Right ventricle myocardium superior (tissue), 1 donor: Measurements from ENCODE around the gene CCDC149. TPM values are rescaled to one million over a fixed set of nuclear protein-coding genes. Genes with fewer than 3 reads are reported as not detected.
"Not testable (repeated sequence)": the region's sequence is repeated elsewhere in the genome, so short reads cannot be mapped to it uniquely, and the experiment has no call there.

ENCODE experiments used
- ATAC-seq: fragments of 200-7000 bp; cut with Tn5 transposase; one replicate; pipeline ENCODE4 v1.9.1; 2020; ENCODE audit warnings: mild to moderate bottlenecking; ENCODE audit not compliant: poor library complexity
- DNase-seq: peaks from one replicate; pipeline ENCODE4 v3.0.0-alpha.2; 2020
- intact Hi-C: fragments of 100-400 bp; cut with DNase I; formaldehyde crosslinking; loops from one replicate; pipeline ENCODE4 v1.11.2; 2022
- total RNA-seq: library from RNA; stranded (reverse); fragmentation: NEBNext Ultra II Directional; extraction: Animal tissue kit (Norgen Biotek cat#: 25700); gene quantifications from one replicate; pipeline ENCODE4 v1.2.1, GENCODE V29; 2021
- donor health status: DM: no; HTN: yes; CAD: no; lungs with severe emphysema.

CCDC149 gene
- total RNA-seq, 1 donor from 2014 or later, result 10.8 TPM

GRCh38 chr4:24921491-24921890 is 8.6 kb upstream of the CCDC149 start:
- intact Hi-C loops, result no loop called here
- ATAC-seq, result no peak

DNA sequence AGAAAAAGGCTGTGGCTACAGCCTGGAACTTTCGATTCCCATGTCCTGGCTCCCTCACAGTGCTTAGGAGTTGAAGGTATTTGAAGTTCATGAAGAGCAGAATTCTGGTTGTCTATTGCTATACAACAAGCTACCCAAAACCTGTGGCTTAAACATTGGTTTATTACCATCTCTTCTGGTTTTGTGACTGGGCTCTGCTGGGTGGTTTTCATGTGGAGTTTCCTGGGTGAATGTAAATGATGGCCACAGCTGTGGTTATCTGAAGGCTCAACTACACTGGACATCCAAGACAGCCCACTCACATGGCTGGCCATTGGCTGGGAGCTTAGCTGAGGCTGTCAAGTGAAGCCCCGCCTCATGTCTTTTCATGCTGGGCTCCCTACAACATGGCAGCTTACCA is 7.2 kb upstream of the CCDC149 start:
- ATAC-seq (no peak), DNase-seq (no peak)
- intact Hi-C loops, result no loop called here

More at GRCh38 chr4:24921491-24921890, 8.6 kb upstream of the CCDC149 start:
- DNase-seq, result no peak

- intact Hi-C loops, result no loop called here
- DNase-seq (no peak), ATAC-seq (no peak)
Observed at GRCh38 chr4:24917076-24917856, 4.4 kb upstream of the CCDC149 start.

- no peak for ATAC-seq
- intact Hi-C loops, result no loop called here
- DNase-seq, result no peak
Observed at GRCh38 chr4:24915121-24915922, 2.5 kb upstream of the CCDC149 start.

DNA sequence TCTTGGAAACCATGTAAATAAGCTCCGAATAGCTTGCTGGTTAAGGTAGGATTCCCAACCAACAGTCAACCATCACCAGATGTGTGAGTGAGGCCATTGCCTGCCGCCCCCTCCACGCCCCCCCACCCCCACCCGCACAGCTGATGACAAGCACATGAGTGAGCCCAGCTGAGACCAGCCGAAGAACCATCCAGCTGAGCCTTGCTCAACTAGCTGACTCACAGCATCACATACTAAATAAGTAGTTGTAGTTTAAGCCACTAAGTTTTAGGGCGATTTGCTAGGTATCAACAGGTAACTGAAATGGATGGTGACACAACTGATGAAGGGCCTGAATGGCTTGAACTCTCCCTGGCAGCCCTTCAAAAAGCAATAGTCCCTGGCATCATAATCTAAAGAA is 1.6 kb upstream of the CCDC149 start:
- DNase-seq (no peak), ATAC-seq (no peak)
- intact Hi-C loops, result no loop called here

GRCh38 chr4:24913119-24913485 is 260 bp upstream of the CCDC149 start:
- intact Hi-C loops, result no loop called here
- no peak for ATAC-seq
- DNase-seq, result no peak

DNA sequence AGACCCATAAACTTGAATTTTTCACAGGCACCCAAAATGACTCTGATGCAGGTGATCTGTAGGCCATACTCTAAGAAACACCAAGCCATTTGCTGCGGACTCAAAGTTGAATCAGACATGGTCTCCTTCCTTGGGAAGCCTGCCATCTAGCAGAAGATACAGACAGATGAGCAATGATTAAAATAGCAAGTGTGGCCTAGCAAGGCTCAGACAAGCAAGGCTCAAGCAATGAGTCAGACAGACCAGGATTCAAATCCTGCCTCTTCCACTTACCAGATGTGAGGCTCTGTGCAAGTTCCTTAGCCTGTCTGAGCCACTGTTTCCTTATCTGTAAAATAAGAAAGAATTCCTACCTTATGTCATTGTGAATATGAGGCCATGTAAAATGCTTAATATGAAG is 2.3 kb downstream of the CCDC149 start:
- intact Hi-C loops, result no loop called here
- ATAC-seq (no peak), DNase-seq (no peak)

- DNase-seq, ATAC-seq, intact Hi-C loops: not testable (repeated sequence)
Observed at GRCh38 chr4:24909606-24910005, 3.2 kb downstream of the CCDC149 start.

DNA sequence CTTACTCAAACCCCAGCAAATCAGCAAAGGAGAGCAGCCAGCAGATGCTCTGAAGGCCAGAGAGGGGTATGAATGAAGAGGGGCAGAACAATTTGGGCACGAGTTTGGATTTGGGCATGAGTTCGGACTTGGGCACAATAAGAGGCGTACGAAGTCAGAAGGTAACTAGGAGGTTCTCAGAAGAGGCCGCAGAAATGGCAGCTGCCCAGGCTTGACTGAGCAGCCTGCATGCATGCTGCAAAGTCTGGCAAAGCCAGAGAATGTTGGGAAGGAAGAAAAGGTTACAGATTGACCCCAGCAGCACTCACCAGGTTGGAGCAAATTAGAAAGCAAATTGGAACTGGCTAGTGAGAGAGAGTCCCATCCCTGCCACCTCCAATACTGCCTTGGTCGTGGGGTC is 15.2 kb downstream of the CCDC149 start:
- ATAC-seq, result no peak
- no peak for DNase-seq
- intact Hi-C loops, result no loop called here

GRCh38 chr4:24896977-24897376 is 15.9 kb downstream of the CCDC149 start:
- no peak for ATAC-seq
- no peak for DNase-seq
- intact Hi-C loops, result no loop called here

DNA sequence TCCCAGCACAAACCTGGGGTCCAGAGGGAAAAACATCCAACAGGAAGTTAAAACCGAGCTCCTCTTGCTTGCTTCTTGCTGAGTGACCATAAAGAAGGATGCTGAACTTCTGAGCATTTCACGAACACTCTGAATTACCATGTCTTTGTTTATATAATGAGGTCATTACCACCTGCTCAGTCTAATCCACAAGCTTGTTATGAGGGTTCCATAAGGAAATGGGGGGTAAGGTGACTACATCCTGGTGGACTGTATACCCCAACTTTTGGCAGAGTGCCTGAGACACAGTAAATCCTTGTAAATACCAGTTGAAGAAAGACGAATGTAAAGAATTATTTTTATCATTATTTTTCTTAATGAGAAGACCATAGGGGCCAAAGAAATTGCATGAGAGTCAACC is 16.8 kb downstream of the CCDC149 start:
- DNase-seq (no peak), ATAC-seq (no peak)
- intact Hi-C loops, result no loop called here

- no peak for DNase-seq
- no peak for ATAC-seq
- intact Hi-C loops, result no loop called here
Observed at GRCh38 chr4:24895461-24895860, 17.4 kb downstream of the CCDC149 start.

- ATAC-seq (no peak), DNase-seq (no peak)
- intact Hi-C loops, result no loop called here
Observed at GRCh38 chr4:24894846-24895245, 18.0 kb downstream of the CCDC149 start.

DNA sequence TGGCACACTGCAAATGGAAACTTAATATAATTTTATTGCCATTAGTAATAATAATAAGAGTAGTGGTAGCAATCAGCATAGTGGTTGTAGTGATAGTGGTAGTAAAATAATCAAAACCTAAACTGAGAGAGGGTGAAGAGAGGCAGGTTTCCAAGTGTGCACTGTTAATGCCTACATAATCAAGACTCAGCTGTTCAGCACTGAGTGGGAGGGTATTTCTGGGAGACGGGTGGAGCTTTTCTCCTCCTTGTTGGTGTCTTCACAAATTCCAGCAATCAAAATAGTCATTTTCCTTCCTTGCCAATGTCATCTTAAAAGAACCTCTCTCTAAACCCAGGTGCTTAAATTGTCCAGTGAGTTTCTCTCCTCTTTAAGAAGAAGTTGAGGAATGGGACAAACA is 18.6 kb downstream of the CCDC149 start:
- intact Hi-C loops, result no loop called here
- ATAC-seq (no peak), DNase-seq (no peak)

DNA sequence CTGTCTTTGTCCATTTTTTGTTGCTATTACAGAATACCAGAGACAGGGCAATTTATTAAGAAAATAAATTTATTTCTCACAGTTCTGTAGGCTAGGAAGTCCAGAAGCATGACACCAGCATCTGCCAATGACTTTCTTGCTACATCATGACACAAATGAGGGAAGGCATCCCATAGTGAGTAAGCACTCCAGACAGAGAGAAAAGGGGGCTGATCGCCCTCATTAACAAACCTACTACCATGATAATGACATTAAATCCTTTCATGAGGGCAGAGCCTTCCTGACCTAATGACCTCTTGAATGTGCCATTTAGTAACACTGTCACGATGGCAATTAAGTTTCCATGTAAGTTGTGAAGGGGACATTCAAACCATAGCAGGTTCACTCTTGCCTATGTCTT is 20.1 kb downstream of the CCDC149 start:
- intact Hi-C loops, result no loop called here
- ATAC-seq (no peak), DNase-seq (no peak)

DNA sequence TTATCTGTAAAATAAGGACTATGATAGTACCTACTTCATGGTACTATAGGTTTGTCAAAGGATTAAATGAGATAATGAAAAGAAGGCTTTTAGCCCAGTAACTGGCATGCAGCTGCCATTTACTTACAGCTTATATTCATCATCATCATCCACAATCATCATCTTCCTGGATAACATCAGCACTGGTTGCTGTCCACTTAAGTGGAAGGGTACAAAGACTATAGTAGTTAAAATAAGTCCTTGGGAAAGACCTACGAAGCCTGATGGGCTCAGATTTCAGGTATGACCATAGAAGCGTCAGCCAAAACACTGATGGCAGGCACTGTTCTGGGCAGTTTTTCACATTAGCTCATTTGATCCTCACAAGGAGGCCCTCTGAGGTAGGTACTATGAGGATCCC is 20.6 kb downstream of the CCDC149 start:
- intact Hi-C loops, result no loop called here
- DNase-seq (no peak), ATAC-seq (no peak)

DNA sequence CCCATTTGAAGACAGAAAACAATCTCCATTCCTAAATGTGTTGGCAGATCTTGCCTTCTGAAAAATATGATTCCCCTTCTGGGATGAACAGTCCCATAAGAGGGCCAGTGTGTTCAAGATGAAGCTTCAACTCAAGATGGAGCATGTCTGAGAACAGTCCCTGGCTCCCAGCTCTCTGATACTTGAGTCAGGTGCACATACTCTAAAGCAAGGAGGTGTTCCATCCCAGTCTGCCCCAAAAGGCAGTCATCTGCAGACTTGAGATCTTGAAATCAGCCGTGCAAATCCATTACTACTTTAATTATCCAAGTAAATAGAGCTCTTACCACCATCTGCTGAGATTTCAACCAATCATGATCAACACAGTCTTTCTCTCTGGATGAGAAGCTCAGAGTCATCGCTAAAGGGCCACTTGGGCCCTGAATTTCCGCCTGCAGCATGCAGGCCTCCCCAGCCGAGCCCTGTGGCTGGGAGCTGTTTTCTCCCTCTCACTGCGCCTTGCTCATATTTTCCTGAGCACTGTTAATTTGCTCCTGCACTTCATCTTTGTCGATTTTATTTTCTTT is 22.2 kb downstream of the CCDC149 start:
- intact Hi-C loops, result no loop called here
- ATAC-seq (no peak), DNase-seq (no peak)

DNA sequence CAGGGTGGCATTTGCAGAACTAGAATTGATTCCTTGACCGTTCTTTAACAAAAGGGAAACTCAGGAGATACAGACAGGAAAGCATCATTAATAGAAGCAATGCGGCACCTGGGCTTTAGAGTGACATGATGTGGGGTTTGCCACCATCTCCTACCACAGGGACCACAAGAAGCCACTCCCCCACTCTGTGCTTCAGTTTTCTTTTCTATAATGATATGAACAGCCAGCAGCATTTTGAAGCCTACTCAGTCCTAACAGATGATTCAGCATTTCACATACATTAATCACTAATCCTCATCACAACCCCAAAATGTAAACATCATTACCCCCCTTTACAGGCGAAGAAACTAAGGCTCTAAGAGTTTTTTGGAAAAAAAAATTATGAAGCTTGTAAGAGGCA is 22.9 kb downstream of the CCDC149 start:
- ATAC-seq (no peak), DNase-seq (no peak)
- intact Hi-C loops, result no loop called here

DNA sequence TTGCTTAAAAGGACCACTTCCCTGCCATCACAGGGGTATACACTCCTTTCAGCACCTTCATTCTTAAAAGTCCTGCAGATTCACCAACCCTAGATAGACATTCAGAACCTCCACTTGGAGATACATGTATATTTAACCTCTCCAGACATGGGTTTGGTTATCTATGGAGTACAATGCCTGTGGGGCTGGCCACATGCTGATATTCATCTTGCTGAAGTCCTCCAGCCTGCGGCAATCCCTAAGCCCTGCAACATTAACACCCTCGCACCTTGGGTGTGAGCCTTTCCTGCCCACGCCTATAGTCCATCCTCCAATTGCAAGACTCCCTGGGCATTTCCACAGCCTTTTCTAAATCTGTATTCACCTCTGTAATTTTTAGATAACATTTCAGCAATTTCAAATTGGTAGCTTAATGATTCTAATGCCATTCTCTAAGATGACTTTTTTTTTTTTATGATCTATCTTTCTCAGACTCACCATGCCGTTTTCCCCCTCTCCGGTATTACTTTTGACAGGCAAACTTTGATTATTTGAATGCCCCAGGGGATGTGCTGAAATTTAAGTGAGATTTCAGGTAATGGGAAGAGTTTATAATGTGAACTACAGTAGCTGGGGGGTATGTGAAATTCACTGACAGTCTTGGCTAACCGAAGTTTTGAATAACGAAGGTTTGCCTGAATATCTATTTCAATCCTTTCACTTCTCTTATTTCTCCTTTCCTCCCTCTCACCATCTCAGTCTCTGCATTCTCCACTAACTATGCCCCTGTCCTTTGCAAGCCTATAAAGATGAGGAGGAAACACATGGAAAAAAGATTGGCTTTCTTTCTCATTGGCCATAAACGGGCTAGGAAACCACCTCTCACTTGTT is 24.1 kb downstream of the CCDC149 start:
- ATAC-seq (no peak), DNase-seq (no peak)
- intact Hi-C loops, result no loop called here
